ENCODE results near the gene FLYWCH2.
A peak's percentile ranks its signal among the peaks of the same experiment; 100 is the strongest.

Gene FLYWCH2, protein sequence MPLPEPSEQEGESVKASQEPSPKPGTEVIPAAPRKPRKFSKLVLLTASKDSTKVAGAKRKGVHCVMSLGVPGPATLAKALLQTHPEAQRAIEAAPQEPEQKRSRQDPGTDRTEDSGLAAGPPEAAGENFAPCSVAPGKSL

DNA sequence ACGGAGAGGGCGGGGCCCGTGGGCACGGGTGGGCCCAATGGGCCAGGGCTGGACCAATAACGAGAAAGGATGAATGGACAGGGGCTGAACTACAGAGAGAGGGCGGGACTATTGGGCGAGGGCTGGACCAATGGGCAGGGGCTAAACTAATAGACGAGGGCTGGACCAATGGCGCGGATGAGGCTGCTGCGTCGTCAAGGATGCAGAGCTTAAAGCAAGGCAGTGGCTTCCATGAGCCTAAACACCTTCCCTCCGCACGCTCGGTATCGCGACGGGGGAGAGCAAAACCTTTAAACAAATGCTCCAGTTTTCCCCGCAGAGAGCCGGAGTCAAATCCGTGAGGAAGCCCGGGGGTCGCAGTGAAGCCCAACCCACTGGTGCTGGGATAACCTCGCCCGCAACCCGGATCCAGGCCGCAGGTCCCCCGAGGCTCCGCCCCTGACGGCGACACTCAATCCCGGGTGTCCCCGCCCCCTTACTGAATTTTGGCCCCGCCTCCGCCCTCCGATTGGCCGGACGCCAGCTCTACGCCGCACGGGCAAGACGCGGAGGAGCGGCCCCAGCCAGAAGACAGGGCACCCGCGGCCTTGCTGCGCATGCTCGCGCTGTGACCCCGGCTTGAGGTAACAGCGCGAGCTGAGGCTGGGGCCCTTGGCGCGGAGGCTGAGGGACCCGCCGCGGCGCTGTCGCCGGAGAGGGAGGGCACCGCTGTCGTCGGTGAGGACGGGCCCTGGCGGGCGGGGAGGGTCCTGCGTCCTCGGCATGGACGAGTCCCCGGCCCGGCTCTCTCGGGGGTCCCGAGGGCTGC lies at the start of gene FLYWCH2:
FLYWCH2 (plus strand) TSS at position 566 of the 808 bp plus-strand sequence. CDS start 13,235 bp downstream, outside the sequence.
- DNase-seq (ENCODE audit: low spot score), result peak; percentile 100

DNA sequence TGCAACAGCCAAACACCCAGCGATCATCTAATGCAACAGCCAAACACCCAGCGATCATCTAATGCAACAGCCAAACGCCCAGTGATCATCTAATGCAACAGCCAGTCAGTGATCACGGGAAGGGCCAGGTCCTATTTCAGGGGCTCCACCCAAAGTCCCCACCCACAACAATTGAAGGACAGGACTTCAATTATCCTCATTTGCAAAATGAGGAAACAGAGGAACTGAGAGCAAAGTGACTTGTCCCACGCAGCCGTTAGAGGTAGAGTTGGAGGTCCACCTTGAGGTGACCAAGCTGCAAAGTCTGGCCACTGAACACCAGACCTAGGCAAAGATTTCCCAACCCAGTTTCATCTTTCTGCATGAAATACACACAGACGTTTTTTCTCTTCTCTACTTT lies 49.2 kb upstream of the FLYWCH2 start:
- no peak for DNase-seq (ENCODE audit: low spot score)

DNA sequence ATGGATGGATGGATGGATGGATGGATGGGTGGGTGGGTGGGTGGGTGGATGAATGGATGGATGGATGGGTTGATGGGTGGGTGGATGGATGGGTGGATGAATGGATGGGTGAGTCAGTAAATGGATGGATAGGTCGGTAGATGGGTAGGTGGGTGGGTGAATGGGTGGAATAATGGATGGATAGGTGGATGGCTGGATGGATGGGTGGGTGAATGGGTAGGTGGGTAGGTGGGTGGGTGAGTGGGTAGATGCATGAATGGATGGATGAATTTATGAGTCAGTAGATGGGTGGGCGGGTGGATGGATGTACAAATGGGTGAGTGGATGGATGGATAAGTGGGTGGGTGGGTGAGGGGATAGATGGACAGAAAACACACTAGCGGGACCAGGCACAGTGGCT lies 48.0 kb upstream of the FLYWCH2 start:
- DNase-seq (ENCODE audit: low spot score), result no peak

DNA sequence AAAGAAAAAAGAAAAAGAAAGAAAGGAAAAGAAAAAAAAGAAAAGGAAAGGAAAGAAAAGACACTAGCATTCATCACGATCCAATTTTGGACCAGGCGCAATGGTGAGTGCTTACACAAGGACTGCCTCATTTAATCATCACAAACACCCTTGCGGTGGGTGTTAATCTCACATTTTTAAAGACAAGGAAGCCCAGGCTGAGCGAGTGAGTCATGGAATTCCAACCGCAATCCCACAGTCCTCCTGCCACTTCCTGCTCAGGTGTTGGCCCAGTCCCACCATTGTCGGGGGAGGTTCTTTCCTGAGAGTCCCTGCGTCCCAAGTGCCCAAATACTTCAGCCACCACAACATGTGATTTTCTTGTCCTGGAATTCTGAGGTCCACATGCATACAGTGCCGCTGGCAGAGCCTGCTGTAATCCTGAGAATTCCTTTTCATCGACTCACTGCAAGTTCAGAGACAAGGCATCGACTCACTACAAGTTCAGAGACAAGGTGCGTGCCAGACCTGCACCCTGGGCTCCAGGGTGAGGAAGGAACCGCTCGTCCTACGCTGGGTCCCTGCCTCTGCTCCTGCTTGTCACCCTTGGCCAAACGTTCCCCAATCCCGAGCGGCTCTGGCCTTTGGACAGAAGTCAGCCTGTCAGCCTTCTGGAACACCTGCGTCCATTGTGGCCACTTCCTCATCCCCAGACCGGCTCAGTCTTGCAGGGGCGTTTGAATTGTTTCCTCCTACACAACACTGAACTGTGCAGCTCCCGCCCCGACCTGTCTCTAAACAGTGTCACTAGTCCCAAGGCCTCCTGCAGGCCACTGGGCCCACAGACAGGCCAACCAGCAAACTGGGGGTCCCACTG lies 47.1 kb upstream of the FLYWCH2 start:
- DNase-seq (ENCODE audit: low spot score), result peak; percentile 17

DNA sequence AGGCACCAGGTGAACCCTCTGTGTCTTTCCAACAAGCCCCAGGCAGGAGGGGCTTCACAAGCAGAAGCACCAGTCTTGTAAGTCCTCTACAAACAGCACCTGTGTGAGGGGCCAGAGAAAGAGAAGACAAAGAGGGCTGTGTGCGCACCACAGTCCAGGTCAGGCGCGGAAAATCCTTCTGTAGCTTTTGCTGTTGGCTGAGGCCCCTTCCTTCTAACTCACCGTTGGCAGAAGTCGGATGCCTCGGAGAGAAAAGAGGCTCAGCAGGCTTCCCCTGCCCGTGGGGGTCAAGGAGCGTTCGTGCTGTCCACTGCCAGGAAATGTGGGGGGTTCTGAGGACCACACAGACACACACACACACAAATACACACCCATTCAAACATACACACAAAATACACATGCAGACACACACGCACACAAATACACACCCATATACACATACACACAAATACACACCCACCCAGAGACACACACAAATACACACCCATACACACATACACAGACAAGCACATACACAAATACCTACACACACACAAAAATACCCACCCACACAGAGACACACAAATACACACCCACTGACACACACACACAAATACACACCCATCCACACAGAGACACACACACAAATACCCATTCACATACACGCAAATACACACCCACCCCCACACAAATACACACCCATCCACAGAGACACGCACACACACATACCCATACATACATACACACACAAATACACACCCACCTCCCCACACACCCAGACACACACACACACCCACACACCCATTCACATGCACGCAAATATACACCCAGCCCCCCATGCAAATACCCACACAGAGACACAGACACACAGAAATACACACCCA lies 46.1 kb upstream of the FLYWCH2 start:
- DNase-seq (ENCODE audit: low spot score), result no peak

DNA sequence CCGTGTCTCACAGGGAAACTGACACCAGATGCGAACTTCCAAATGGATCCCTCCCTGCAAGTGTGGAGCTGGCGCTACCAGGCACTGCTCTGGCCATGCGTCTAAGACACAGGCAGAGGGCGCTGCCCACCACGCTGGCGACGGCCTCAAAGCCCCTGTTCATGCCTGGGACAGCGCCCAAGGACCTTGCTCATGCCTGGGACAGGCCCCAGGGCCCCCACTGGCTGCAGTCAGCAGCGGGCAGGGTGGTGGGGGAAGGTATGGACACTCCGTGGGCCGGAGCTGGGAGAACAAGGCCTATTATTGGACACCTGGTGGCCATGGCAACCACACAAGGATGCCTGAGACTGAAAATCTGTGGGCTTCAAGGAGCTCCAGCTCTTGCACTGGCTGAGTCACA lies 44.1 kb upstream of the FLYWCH2 start:
- DNase-seq (ENCODE audit: low spot score), result peak; percentile 86

DNA sequence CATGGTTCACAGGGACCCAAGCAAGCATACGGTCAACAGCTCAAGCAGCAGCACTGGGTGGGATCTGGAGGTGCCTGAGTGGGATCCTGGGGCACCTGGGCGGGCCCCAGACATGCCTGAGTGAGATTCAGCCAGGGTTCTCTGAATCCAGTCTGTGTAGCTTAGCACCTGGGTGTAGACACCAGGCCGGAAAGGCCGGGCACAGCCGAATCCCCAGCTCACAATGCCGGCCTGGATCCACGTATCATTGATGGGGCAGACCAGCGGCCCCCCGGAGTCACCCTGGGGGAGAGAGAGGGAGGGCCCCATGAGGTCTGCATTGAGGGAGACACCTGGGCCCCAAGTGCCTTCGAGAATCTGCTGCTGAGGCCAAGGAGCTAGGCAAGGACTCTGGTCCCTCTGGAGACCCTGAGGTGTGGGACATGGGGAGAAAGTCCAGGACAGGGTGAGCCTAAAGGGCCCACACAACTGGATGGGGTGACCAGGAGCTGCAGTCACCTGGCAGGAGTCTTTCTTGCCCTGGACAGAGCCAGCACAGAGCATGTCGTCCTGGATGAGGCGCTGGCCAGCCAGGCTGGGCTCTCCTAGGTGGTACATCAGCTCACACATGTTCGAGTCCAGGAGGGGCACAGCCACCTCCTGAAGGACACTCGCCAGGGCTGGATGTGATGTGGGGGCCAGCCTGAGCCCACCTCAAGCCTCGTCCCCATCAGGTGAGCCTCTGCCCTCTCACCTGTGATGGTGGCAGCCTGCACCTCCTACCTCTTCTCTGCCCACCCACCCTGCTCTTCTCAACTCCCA lies 43.2 kb upstream of the FLYWCH2 start:
- no peak for DNase-seq (ENCODE audit: low spot score)

DNA sequence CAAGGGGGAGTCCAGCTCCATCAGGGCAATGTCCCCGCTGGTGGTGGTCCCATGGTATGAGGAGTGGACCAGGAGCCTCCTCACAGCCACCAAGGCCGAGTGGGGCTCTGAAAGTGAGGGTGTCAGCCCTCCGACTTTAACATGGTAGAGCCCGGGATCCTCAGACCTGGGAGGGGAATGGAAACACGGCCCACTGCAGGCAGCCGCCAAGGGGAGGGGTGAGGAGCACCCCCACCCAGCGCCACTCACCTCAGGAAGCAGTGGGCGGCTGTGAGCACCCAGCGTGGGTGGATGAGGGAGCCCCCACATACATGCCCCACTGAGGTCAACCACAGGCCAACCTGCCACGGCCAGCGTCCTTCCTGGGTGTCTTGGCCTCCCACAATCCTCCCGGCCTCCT lies 42.1 kb upstream of the FLYWCH2 start:
- no peak for DNase-seq (ENCODE audit: low spot score)

DNA sequence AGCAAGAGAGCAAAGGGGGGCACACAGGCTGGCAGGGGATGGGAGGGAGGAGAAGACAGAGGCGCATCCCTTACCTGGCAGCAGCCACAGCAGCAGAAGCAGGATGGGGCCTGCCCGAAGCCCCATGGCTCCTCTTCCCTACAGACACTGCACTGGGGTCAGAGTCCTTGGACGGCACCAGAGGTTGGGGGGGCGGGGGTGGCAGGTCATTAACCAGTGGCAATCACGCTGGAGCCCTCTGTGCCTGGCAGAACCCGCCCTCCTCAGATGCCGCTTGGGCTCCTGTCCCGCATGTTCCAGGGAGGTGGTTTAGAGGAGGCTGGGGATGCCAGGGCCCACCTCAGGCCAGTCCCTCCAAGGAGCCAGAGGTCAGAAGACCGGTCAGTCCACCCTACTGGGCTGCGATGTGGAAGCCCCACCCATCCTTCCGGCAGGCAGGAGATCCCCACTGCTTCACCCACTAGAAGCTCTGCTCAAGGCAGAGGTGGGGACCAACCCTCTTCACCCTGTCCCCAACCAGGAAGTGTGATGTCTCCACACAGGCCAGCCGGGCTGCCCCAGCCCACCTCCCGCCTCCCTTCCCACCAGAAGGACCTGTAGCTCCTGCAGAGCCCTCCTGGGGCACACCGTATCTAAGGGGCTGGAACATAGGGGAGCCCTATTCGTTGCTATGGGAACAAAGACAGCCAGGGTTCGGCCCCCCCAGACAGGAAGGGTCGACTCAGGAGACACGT lies 41.2 kb upstream of the FLYWCH2 start:
- DNase-seq (ENCODE audit: low spot score), result no peak

DNA sequence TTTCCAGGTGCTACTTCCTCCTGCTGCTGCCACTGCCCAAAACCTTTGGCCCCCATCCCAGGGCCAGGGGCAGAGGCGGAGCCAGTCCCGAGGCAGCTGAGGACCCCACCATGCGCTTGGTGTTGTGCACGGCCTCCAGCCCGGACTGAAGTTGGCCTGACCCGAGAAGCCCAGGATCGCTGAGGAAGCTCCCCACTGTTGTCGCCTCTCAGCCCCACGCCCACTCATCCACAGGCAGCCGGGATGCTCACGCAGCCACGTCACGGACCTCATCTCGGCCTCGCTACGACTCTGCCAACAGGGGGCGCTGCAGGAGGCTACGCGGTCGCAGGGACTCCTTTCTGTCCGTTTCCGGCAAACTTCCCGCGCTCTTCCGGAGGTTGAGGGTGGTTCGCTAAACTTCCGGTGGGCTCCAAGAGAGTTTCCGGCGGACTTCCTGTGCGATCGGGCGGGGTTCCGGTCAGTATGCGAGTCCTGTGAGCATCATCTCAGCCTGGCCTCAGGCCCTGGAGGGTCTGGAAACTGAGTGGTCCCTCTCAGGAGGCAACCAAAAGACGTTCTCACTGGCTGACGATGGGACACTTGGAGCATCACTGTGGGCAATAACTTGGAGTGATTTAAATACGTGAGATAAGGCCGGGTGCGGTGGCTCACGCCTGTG lies 40.5 kb upstream of the FLYWCH2 start:
- DNase-seq (ENCODE audit: low spot score), result no peak

DNA sequence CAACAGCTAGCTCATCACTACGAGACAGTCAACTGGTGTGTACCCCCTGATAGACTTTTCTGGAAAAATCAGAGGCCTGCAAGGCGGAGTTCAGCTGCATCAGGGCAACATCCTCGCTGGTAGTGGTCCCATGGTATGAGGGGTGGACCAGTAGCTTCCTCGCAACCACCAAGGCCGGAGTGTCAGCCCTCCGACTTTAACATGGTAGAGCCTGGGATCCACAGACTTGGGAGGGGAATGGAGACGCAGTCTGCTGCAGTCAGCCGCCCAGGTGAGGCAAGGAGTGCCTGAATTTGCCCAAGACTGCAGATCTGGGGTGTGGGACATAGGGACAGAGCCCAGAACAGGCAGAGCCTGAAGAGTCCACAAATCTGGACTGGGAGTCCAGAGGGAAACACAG lies 39.5 kb upstream of the FLYWCH2 start:
- no peak for DNase-seq (ENCODE audit: low spot score)

DNA sequence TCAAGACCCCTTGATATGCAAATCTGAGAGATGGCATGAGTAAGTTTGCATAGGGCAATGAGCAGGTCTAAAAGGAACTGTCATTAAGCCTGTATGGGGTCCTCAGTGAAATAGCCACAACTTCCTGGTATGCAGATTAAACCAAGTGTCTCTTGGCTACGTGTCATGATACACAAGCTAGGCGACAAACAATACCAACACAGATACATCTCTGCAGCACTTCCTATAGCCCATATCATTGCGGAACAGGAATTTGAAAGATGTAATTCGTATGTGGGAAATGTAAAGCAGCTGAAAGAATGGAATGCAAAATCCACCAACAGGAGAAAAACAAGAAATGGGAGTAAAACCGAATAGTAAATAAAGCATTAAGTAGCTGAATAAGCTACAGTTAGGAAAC lies 37.9 kb upstream of the FLYWCH2 start:
- no peak for DNase-seq (ENCODE audit: low spot score)

DNA sequence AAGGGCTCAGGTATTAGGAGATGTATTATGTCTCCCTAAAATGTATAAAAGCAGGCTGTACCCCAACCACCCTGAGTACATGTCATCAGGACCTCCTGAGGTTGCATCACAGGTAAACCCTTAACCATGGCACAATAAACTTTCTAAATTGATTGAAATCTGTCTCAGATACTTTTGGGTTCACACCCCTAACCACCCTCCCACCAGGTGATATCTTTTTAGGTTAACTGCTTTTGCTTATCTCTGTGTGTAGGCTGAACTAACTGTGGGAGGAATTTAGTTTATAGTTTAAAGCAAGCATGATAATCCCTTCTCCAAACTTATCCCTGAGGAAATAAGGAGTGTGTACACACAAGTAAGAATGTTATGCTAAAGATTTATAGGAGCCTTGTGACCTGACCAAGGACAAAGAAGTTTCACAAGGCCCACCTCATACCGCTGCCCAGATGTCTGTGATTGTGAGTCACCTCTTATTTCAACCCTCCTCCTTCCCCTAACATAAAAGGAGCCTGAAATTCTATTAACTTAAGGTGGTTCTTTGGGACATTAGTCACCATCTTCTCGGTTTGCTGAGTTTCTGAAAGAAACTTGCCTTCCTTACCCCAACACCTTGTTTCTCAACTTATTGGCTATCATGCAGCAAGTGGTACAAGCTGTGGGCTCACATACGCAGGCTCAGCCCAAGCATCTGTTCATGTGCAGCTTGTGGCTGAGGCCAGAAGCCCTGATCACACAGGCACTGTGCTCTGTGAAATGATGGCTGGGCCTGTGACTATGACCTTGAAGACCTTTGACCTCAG lies 36.3 kb upstream of the FLYWCH2 start:
- no peak for DNase-seq (ENCODE audit: low spot score)

DNA sequence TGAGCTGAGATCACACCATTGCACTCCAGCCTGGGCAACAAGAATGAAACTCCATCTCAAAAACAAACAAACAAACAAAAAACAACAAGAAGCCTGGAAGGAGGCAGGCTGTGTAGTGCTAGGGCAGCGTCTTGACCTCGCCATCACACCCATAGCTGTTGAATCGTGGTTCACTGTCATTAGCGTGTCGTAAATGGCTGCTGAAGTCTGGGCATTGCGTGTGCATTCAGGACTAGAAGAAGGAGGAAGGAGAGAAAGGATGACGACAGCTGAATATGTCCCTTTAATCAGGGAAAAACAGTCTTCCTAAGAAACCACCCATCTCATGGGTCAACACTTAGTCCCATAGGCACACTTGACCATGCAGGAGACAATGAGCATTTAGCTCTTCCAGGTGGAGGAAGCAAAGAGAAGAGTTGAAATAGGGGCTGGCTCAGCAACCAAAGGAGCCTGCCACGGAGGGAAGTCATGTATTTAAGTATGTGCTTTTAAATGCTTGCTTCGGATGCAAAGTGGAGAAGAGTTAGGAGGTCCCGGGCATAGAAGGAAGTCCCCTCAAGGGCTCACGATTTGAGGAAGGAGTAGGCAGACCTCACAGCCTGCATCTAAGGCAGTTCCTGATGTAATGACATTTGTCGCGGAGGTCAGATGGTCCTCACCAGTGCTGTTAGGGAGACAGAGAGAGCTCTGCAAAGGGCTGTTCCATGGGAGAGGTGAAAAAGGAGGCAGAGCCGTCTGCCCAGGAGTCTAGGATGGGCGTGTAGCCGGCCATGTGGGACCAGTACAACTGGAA lies 33.9 kb upstream of the FLYWCH2 start:
- DNase-seq (ENCODE audit: low spot score), result no peak

DNA sequence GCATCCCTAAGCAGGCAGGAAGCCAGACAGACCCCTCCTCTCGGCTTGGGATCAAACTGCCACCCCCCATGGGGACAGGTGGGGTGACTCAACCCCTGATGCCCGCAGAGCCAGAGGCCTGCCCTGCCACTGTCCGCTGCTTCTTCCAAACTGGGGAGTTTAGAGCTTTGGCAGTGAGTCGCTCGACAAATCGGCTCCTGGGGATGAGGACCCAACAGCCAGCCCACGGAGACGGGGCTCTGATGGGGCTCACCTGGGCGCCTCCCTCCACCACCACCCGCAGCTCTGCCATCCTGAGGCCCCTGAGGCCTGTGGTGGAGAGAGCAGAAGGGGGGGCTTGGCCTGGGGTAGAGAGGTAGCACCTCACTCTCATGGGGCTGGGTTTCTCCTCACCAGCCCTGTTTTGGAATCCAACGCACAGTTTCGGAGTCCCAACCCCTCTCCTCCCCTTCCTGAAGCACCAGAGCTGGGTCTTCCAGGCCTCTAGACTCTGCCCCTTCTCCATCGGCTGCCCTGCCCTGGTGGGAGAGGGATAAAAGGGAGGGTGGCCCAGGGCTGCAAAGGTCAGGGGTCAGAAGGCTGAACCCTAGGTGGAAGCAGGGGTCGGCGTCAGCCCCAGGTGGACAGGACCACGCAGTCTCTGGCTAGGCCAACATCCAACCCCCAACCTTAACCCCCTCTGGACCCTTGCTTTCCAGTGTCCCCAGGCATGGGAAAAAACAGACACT lies 30.8 kb upstream of the FLYWCH2 start:
- no peak for DNase-seq (ENCODE audit: low spot score)

DNA sequence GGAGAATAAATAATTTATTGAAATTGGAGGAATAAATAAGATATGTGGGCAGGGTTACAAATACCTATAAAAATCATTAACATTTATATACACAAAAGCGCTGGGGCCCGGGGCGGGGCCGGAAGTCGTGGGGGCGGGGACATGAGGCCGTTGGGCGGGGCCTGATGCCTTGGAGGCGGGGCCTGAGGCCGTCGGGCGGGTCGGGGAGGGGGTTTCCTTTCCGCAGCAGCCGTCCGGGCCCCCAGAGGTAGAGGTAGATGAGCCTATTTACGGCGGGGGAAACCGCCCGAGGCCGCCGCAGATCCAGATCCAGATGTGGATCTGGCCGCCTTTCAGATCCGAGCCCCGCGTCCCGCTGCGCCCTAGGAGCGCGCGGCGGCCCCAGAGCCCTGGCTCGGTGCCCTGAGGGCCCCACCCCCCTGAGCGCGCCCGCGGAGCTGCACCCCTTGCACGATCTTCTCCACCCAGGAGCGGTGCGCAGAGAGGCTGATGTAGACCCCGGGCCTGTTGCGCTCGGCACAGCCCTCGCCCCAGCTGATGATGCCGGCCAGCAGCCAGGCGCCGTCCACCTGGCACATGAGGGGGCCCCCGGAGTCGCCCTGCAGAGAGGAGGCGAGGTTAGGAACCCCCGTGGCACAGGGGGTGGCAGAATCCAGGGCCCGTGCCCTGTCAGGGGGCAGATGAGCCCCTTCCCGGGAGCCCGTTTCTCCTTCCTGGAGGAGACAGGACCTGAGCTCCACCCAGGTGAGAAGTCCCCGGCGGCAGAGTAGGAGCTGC lies 30.1 kb upstream of the FLYWCH2 start:
- no peak for DNase-seq (ENCODE audit: low spot score)
